ENCODE measurements around the gene FAM81B. TPM values are rescaled to one million over a fixed set of nuclear protein-coding genes. Genes with fewer than 3 reads are reported as not detected.
"Not testable (repeated sequence)": the region's sequence is repeated elsewhere in the genome, so short reads cannot be mapped to it uniquely, and the experiment has no call there.

The FAM81B gene
- 10 to 100 TPM in 1 of 8 experiments, 1 to 10 TPM in 2, under 1 TPM in 1, not detected in 4; 0.50 to 46.3 (median 6.0) TPM for total RNA-seq

- 42 to 100% (median 84%) methylated on average over 1 to 2 of the region's 2 CpGs; no CpG with 5 or more reads in 4 of the 10 experiments for WGBS, 10 experiments
- no peak within 1 kb of the TSS for H3K27ac ChIP-seq
- H3K4me1 ChIP-seq (replicated peaks in 1 of 2): no peaks in the 10 kb centered on the region
- in situ Hi-C loops (cut with MboI; ENCODE audit: low pct_unique_long_range_greater_than_20kb in 2 of 9, low sequenced_read_pairs in 9 of 9, unreplicated experiment in 9 of 9): no loop called here
- ATAC-seq (replicated peaks in 6 of 8): no peak
- H3K4me3 ChIP-seq: no peak within 1 kb of the TSS
Observed at GRCh38 chr5:95390812-95391492, at the start of gene FAM81B. Gene FAM81B, plus strand, starts transcription at chr5:95391366. Its CDS starts 24 bp downstream, at chr5:95391390.

- WGBS, 10 experiments: 0 to 100% (median 80%) methylated on average over 1 of the region's 2 CpGs; no CpG with 5 or more reads in 7 of the 10 experiments
Observed at GRCh38 chr5:95341444-95341843, 49.7 kb upstream of the FAM81B start.

GRCh38 chr5:95347506-95348120 lies 43.6 kb upstream of the FAM81B start:
- Histone ChIP-seq H3K27ac (no peak overlapping the region), H3K4me3 (no peak overlapping the region), H3K4me1 (replicated peaks in 1 of 2) (no peaks in the 10 kb centered on the region)
- no peak for ATAC-seq (replicated peaks in 6 of 8)
- 0 to 83% (median 59%) methylated on average over 1 to 4 of the region's 4 CpGs; no CpG with 5 or more reads in 2 of the 10 experiments for WGBS, 10 experiments
- in situ Hi-C loops (cut with MboI; ENCODE audit: low pct_unique_long_range_greater_than_20kb in 2 of 9, low sequenced_read_pairs in 9 of 9, unreplicated experiment in 9 of 9): no loop called here

More at GRCh38 chr5:95341444-95341843, 49.7 kb upstream of the FAM81B start:
- ATAC-seq (replicated peaks in 6 of 8); H3K4me1 ChIP-seq (replicated peaks in 1 of 2); in situ Hi-C loops (cut with MboI; ENCODE audit: low pct_unique_long_range_greater_than_20kb in 2 of 9, low sequenced_read_pairs in 9 of 9, unreplicated experiment in 9 of 9); H3K4me3 ChIP-seq; H3K27ac ChIP-seq: not testable (repeated sequence)

GRCh38 chr5:95350631-95351030 lies 40.5 kb upstream of the FAM81B start:
- Histone ChIP-seq H3K4me3 (no peak overlapping the region), H3K4me1 (replicated peaks in 1 of 2) (no peaks in the 10 kb centered on the region), H3K27ac (no peak overlapping the region)
- in situ Hi-C loops (cut with MboI; ENCODE audit: low pct_unique_long_range_greater_than_20kb in 2 of 9, low sequenced_read_pairs in 9 of 9, unreplicated experiment in 9 of 9): no loop called here
- no peak for ATAC-seq (replicated peaks in 6 of 8)
- WGBS, 10 experiments: 0 to 80% (median 29%) methylated on average over 1 of the region's 1 CpG; no CpG with 5 or more reads in 7 of the 10 experiments

GRCh38 chr5:95352691-95353090 lies 38.5 kb upstream of the FAM81B start:
- WGBS, 10 experiments: 7 to 95% (median 67%) methylated on average over 1 to 3 of the region's 3 CpGs

GRCh38 chr5:95358320-95358719 lies 32.8 kb upstream of the FAM81B start:
- Histone ChIP-seq H3K4me3 (no peak overlapping the region), H3K27ac (no peak overlapping the region), H3K4me1 (replicated peaks in 1 of 2) (no peaks in the 10 kb centered on the region)
- ATAC-seq (replicated peaks in 6 of 8): no peak
- WGBS, 10 experiments: 7 to 100% (median 75%) methylated on average over 1 to 2 of the region's 2 CpGs; no CpG with 5 or more reads in 2 of the 10 experiments
- in situ Hi-C loops (cut with MboI; ENCODE audit: low pct_unique_long_range_greater_than_20kb in 2 of 9, low sequenced_read_pairs in 9 of 9, unreplicated experiment in 9 of 9): no loop called here

More at GRCh38 chr5:95352691-95353090, 38.5 kb upstream of the FAM81B start:
- Histone ChIP-seq H3K27ac (no peak overlapping the region), H3K4me3 (no peak overlapping the region), H3K4me1 (replicated peaks in 1 of 2) (no peaks in the 10 kb centered on the region)
- ATAC-seq (replicated peaks in 6 of 8): no peak
- in situ Hi-C loops (cut with MboI; ENCODE audit: low pct_unique_long_range_greater_than_20kb in 2 of 9, low sequenced_read_pairs in 9 of 9, unreplicated experiment in 9 of 9): no loop called here

GRCh38 chr5:95358848-95359247 lies 32.3 kb upstream of the FAM81B start:
- Histone ChIP-seq H3K4me3 (no peak overlapping the region), H3K27ac (no peak overlapping the region), H3K4me1 (replicated peaks in 1 of 2) (no peaks in the 10 kb centered on the region)
- in situ Hi-C loops (cut with MboI; ENCODE audit: low pct_unique_long_range_greater_than_20kb in 2 of 9, low sequenced_read_pairs in 9 of 9, unreplicated experiment in 9 of 9): no loop called here
- WGBS, 10 experiments: 20 to 67% (median 60%) methylated on average over 1 to 2 of the region's 2 CpGs; no CpG with 5 or more reads in 6 of the 10 experiments
- ATAC-seq (replicated peaks in 6 of 8): no peak

- WGBS, 10 experiments: 6 to 100% (median 70%) methylated on average over 1 to 2 of the region's 2 CpGs
- in situ Hi-C loops (cut with MboI; ENCODE audit: low pct_unique_long_range_greater_than_20kb in 2 of 9, low sequenced_read_pairs in 9 of 9, unreplicated experiment in 9 of 9): not testable (repeated sequence)
Observed at GRCh38 chr5:95360667-95361066, 30.5 kb upstream of the FAM81B start.

GRCh38 chr5:95365302-95366095 lies 25.7 kb upstream of the FAM81B start:
- ATAC-seq (replicated peaks in 6 of 8): no peak
- in situ Hi-C loops (cut with MboI; ENCODE audit: low pct_unique_long_range_greater_than_20kb in 2 of 9, low sequenced_read_pairs in 9 of 9, unreplicated experiment in 9 of 9): no loop called here
- 20 to 100% (median 81%) methylated on average over 1 to 3 of the region's 8 CpGs; no CpG with 5 or more reads in 2 of the 10 experiments for WGBS, 10 experiments

More at GRCh38 chr5:95360667-95361066, 30.5 kb upstream of the FAM81B start:
- H3K27ac ChIP-seq; ATAC-seq (replicated peaks in 6 of 8); H3K4me3 ChIP-seq; H3K4me1 ChIP-seq (replicated peaks in 1 of 2): not testable (repeated sequence)

GRCh38 chr5:95369782-95370181 lies 21.4 kb upstream of the FAM81B start:
- WGBS, 10 experiments: 0 to 100% (median 76%) methylated on average over 1 to 2 of the region's 3 CpGs; no CpG with 5 or more reads in 2 of the 10 experiments
- Histone ChIP-seq H3K4me1 (replicated peaks in 1 of 2) (no peaks in the 10 kb centered on the region), H3K27ac (no peak overlapping the region), H3K4me3 (no peak overlapping the region)
- peak in 2 of 8 experiments; percentile 67 to 70 for ATAC-seq (replicated peaks in 6 of 8)
- in situ Hi-C loops (cut with MboI; ENCODE audit: low pct_unique_long_range_greater_than_20kb in 2 of 9, low sequenced_read_pairs in 9 of 9, unreplicated experiment in 9 of 9): no loop called here

More at GRCh38 chr5:95365302-95366095, 25.7 kb upstream of the FAM81B start:
- no peak overlapping the region for H3K4me3 ChIP-seq
- H3K4me1 ChIP-seq (replicated peaks in 1 of 2): no peaks in the 10 kb centered on the region
- H3K27ac ChIP-seq: no peak overlapping the region

- 58 to 100% (median 76%) methylated on average over 1 to 5 of the region's 7 CpGs; no CpG with 5 or more reads in 1 of the 10 experiments for WGBS, 10 experiments
- in situ Hi-C loops (cut with MboI; ENCODE audit: low pct_unique_long_range_greater_than_20kb in 2 of 9, low sequenced_read_pairs in 9 of 9, unreplicated experiment in 9 of 9): no loop called here
- ATAC-seq (replicated peaks in 6 of 8): no peak
Observed at GRCh38 chr5:95374061-95374460, 17.1 kb upstream of the FAM81B start.

GRCh38 chr5:95375591-95375990 lies 15.6 kb upstream of the FAM81B start:
- Histone ChIP-seq H3K4me1 (replicated peaks in 1 of 2) (no peaks in the 10 kb centered on the region), H3K27ac (no peak overlapping the region), H3K4me3 (no peak overlapping the region)
- WGBS, 10 experiments: 16 to 80% (median 61%) methylated on average over 1 to 4 of the region's 4 CpGs; no CpG with 5 or more reads in 1 of the 10 experiments
- no peak for ATAC-seq (replicated peaks in 6 of 8)
- in situ Hi-C loops (cut with MboI; ENCODE audit: low pct_unique_long_range_greater_than_20kb in 2 of 9, low sequenced_read_pairs in 9 of 9, unreplicated experiment in 9 of 9): no loop called here

More at GRCh38 chr5:95374061-95374460, 17.1 kb upstream of the FAM81B start:
- H3K4me1 ChIP-seq (replicated peaks in 1 of 2): no peaks in the 10 kb centered on the region
- no peak overlapping the region for H3K27ac ChIP-seq
- H3K4me3 ChIP-seq: no peak overlapping the region

- in situ Hi-C loops (cut with MboI; ENCODE audit: low pct_unique_long_range_greater_than_20kb in 2 of 9, low sequenced_read_pairs in 9 of 9, unreplicated experiment in 9 of 9): no loop called here
- Histone ChIP-seq H3K4me1 (replicated peaks in 1 of 2) (peaks cover 0 to 11% of the 10 kb centered on the region in 2 donors), H3K4me3 (no peak overlapping the region), H3K27ac (no peak overlapping the region)
- ATAC-seq (replicated peaks in 6 of 8): no peak
- 0 to 100% (median 63%) methylated on average over 1 to 2 of the region's 2 CpGs; no CpG with 5 or more reads in 1 of the 10 experiments for WGBS, 10 experiments
Observed at GRCh38 chr5:95379133-95379532, 12.0 kb upstream of the FAM81B start.
